WERI-Rb-1 (cell line): Measurements from ENCODE around the gene MBTPS1.
A peak's percentile ranks its signal among the peaks of the same experiment; 100 is the strongest.

Source experiments
- DNase-seq: peaks from one replicate; pipeline ENCODE4 v3.0.0-alpha.2; 2020
- H3K27ac ChIP-seq: fragments of 250-450 bp; sonication (Bioruptor Pico); 2 replicates; pipeline ENCODE4 v1.5.1; 2020; ENCODE audit warnings: mild to moderate bottlenecking, moderate library complexity
- H3K27me3 ChIP-seq: fragments of 250-450 bp; sonication (Bioruptor Pico); 2 replicates; pipeline ENCODE4 v1.5.1; 2021; ENCODE audit warnings: mild to moderate bottlenecking, low read depth, moderate library complexity; ENCODE audit not compliant: insufficient read depth, severe bottlenecking
- H3K36me3 ChIP-seq: fragments of 250-450 bp; sonication (Bioruptor Pico); 2 replicates; pipeline ENCODE4 v1.5.1; 2020; ENCODE audit warnings: mild to moderate bottlenecking, moderate library complexity
- H3K4me3 ChIP-seq: 2 replicates; pipeline ENCODE4 v1.5.1; 2011; ENCODE audit warnings: low read depth, mild to moderate bottlenecking, control low read depth, low read length
- H3K9me3 ChIP-seq: fragments of 250-450 bp; sonication (Bioruptor Pico); 2 replicates; pipeline ENCODE4 v1.5.1; 2021; ENCODE audit warnings: mild to moderate bottlenecking, moderate library complexity; ENCODE audit not compliant: severe bottlenecking
- TF ChIP-seq, protein P1 (sequence below): IDR thresholded peaks from 2 replicates; pipeline ENCODE4 v1.5.1; 2011; ENCODE audit warnings: low read depth, mild to moderate bottlenecking, control low read depth, inconsistent platforms, low read length

MBTPS1 gene

DNA sequence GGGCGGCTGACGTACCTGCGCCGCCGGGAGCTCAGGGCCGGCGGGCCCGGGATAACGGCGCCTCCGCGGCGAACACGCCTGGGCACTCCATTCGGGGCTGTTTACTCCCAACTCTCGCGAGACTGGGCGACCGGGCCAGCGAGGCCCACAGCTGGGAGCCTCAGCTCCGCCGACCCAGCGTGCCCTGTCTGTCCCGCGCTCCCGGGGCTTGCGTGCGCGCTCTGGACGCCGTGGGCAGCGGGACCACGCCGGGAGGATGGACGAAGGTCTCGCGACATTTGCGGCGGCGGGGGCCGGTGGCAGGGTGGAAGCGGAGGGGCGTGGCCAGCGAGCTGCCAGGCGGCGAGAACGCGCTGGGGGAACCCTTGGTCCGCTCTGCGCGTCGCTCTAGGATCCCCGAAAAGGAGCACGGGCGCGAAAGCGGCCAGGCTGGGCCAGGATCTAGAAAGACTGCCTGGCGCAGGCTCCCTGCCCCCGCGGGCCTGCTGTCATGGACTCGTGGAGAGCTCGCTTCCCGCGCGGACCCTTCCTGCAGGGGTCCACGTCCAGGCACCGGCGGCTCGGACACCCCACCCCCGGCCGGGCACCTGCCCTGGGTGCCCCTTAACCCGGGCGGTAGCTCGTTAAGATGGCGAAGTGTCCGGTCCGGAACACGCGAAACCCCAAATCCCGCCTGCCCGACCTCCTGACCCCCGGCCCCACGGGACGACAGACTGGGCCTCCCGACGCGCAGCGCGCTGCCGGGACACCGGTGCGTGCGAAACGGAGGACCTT is at the start of gene MBTPS1:
TSS of gene MBTPS1 (minus strand) at position 223 of the 774 bp plus-strand sequence. CDS start 15,159 bp downstream, outside the sequence.
- no peaks in the 10 kb centered on the region for H3K27me3 ChIP-seq
- no peaks in the 10 kb centered on the region for H3K36me3 ChIP-seq
- H3K27ac ChIP-seq: peak within 1 kb of the TSS; percentile 83
- DNase-seq: peak; percentile 93
- H3K4me3 ChIP-seq: peak within 1 kb of the TSS; percentile 80
- H3K9me3 ChIP-seq: no peaks in the 10 kb centered on the region
- TF ChIP-seq, protein P1, sequence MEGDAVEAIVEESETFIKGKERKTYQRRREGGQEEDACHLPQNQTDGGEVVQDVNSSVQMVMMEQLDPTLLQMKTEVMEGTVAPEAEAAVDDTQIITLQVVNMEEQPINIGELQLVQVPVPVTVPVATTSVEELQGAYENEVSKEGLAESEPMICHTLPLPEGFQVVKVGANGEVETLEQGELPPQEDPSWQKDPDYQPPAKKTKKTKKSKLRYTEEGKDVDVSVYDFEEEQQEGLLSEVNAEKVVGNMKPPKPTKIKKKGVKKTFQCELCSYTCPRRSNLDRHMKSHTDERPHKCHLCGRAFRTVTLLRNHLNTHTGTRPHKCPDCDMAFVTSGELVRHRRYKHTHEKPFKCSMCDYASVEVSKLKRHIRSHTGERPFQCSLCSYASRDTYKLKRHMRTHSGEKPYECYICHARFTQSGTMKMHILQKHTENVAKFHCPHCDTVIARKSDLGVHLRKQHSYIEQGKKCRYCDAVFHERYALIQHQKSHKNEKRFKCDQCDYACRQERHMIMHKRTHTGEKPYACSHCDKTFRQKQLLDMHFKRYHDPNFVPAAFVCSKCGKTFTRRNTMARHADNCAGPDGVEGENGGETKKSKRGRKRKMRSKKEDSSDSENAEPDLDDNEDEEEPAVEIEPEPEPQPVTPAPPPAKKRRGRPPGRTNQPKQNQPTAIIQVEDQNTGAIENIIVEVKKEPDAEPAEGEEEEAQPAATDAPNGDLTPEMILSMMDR: no peak

DNA sequence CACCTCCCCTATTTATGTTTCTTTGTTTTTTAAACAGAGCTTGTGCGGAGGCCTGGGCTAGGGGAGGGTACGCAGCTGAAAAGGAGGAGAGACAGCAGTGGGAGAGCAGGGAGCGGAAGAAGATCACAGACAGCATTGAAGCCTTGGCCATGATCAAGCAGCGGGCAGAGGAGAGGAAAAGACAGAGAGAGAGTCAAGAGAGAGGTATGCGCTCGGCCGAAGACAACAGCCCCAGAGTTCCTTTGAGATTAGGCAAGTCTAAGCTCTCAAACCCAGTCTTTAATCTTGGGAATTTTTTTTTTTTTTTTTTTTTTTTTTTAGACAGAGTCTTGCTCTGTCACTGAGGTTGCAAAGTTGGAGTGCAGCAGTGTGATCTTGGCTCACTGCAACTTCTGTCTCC is 49.0 kb upstream of the MBTPS1 start:
- Histone ChIP-seq H3K27ac (no peak overlapping the region), H3K4me3 (no peak overlapping the region), H3K36me3 (no peaks in the 10 kb centered on the region), H3K27me3 (no peaks in the 10 kb centered on the region), H3K9me3 (no peaks in the 10 kb centered on the region)
- no peak for DNase-seq
- TF ChIP-seq, protein P1: no peak

DNA sequence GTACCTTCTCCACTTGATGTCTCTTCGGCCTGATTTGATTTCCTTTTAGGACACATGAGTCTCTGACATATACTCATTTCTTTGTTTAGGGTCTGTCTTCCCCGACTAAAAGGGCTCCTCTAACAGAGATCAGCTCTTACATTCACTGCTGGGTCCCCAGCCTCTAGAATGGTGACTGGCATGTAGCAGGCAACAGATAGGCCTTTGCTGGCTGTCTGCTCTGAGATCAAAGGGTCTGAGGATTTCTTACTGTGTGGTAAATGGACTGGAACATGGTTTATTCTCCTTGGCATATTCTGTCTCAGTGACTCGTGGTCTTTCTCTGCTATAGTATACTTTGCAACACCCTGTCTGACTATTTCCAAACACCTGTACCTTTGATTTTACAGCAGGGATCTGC is 45.1 kb upstream of the MBTPS1 start:
- H3K4me3 ChIP-seq: no peak overlapping the region
- H3K36me3 ChIP-seq: no peaks in the 10 kb centered on the region
- TF ChIP-seq, protein P1: no peak
- no peaks in the 10 kb centered on the region for H3K9me3 ChIP-seq
- no peak for DNase-seq
- no peak overlapping the region for H3K27ac ChIP-seq
- no peaks in the 10 kb centered on the region for H3K27me3 ChIP-seq

DNA sequence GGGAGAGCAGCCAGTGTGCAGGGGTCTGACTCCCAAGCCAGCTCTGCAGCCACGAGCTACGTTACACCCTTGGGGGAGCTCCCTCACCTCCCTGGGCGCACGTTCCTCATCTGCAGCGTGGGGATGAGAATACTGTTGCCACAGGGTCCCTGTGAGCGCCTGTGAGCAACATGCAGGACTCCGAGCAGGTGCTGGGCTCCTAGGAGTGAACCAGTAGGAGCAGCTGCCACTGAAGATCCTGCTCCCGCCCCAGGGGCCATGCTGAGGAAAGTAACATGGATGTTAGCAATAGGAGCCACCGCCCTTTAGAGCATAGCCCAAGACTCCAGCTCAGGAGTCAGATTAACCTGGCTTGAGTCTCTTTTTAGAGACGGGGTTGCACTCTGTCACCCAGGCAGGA is 44.3 kb upstream of the MBTPS1 start:
- DNase-seq: no peak
- TF ChIP-seq, protein P1: no peak
- no peaks in the 10 kb centered on the region for H3K36me3 ChIP-seq
- H3K27me3 ChIP-seq: no peaks in the 10 kb centered on the region
- H3K27ac ChIP-seq: no peak overlapping the region
- H3K9me3 ChIP-seq: no peaks in the 10 kb centered on the region
- no peak overlapping the region for H3K4me3 ChIP-seq

DNA sequence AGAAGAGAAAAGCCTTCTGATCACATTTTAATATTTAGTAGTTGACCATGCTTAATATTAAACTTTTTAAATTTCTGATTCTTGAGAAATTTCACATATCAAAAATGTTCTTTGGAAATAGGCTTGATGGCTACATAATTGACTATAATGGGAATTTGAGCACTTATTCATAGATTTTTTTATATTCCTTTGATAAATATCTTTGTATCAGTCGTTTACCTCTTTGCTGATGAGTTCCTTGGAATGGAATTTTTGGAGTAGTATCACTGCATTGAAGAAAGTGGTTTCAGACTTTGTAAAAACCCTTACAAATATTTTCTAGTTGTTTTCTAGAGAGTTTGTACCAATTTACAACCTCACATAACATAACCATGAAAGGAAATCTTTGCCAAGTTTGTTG is 43.1 kb upstream of the MBTPS1 start:
- Histone ChIP-seq H3K36me3 (no peaks in the 10 kb centered on the region), H3K4me3 (no peak overlapping the region), H3K27me3 (no peaks in the 10 kb centered on the region), H3K9me3 (no peaks in the 10 kb centered on the region), H3K27ac (no peak overlapping the region)
- DNase-seq: no peak
- TF ChIP-seq, protein P1: no peak

DNA sequence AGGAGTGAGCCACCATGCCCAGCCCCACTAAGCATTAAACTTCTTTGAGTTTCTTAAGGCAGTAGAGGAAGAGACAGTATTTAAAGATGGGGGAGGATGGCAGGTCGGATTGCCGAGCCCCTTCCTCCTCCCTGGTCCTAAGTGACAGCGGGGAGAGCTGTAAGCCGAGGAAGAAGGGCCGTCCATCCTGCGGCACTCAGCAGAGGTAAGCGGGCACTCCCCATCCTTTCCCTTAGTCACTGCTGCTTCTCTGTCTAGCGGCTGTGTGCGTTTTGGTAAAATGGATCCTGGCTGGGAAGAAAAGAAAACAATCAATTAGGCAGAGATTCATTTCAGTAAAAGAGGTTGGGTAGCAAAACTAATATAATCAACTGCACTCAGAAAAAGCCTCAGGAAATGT is 42.3 kb upstream of the MBTPS1 start:
- DNase-seq: no peak
- Histone ChIP-seq H3K27me3 (no peaks in the 10 kb centered on the region), H3K9me3 (no peaks in the 10 kb centered on the region), H3K4me3 (no peak overlapping the region), H3K36me3 (no peaks in the 10 kb centered on the region), H3K27ac (no peak overlapping the region)
- TF ChIP-seq, protein P1: no peak
